HL-60/S4 (cell line): ENCODE data around the gene PSEN2.
"Not testable (repeated sequence)": the region's sequence is repeated elsewhere in the genome, so short reads cannot be mapped to it uniquely, and the experiment has no call there.

Experiments used
- in situ Hi-C: fragments of 300-500 bp; cut with MboI; formaldehyde crosslinking; loops from 2 replicates; pipeline ENCODE4 v1.14.3; 2022; ENCODE audit warnings: low sequenced_read_pairs

Gene PSEN2

DNA sequence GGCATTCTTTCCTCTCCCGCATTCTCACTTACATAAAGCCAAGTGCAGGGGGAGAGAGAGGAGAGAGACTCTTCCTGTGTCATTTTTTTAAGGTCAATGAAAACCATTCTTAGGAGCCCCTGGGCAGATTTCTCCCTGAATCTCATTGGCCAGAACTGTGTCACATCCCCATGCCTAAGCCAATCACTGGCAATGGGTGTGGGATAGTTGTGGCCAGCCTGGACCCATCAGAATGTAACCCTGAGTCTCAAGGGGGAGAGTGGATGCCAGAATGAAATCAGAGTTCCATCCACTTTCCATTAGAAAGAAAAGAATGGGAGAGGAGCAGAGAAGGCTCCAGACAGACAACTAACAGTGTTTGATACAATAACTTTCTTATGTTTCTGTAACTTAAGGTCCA lies 38.5 kb downstream of the PSEN2 start:
- in situ Hi-C loops: no loop called here

DNA sequence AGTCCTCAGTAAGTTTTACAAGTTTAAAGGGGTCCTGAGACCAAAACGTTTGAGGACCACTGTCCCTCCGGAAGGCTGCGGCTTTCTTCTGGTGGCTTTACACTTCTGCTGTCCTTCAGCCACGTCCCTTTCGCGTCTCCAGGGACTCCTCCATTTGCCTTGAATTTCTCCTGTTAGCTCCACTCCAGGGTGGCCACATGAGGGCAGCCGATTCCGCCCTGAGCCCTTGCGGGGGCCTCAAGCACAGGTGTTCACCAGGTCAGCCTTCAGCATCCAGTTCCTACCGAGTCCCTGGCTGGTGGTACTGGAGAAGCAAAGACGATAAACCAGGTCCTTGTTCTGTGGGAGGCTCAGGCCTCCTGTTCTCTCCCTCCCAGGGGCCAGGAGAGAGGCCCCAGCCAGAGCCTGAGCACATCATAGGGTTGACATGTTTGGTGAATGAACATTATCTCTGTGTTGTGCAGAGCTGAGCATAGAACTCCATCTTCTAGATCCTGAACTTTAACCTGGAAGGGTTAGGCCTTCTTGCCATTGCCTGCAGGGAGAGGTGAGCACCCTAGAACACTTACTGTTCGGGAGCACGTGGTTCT lies 42.3 kb downstream of the PSEN2 start:
- in situ Hi-C loops: no loop called here

DNA sequence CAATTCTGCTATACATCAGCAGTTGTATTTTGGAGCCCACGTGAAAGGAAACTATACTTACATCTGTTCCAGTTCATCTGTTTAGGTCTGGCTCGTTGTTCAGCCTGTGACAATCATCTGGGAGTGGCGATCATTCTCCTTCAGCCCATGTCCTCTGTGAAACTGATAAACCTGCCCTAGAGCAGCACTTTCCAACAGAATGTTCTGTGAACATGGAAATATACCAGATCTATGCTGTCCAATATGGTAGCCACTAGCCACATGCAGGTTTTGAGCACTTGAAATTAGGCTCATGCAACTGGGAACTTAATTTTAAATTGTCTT lies 45.2 kb downstream of the PSEN2 start:
- in situ Hi-C loops: no loop called here

DNA sequence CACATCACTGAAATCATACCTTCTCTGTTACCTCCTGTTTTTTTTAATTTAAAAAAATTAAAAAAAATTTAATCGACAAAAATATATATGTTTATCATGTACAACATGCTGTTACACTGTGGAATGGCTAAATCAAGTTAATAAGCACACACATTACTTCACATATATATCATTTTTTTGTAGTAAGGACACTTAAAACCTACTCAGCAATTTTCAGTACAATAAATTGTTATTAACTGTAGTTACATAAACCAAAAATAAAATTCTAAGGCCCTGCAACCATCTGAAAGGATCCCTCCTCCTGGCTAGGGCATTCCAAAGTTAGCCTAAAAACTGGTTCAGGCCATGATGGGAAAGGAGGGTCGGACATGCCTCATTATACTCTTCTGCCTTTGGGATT lies 46.1 kb downstream of the PSEN2 start:
- in situ Hi-C loops: no loop called here

DNA sequence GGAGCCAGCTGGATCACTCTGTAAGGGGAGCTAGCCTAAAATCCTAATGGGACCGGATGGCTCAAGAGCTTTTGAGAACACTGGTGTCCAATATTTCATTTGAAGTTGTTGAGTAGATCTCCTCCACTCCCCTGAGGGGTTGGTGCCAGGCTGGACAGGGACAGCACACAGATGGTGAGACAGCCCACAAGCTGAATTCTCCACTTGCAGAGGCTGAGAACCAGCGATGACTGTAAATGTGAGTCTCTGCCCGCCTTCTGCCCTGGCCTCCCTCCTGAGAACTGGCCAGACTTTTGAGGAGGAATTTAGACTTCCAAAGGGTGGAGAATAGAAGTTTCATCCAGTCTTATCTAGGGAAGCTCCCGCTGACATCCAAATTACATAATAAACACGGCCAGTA lies 49.2 kb downstream of the PSEN2 start:
- in situ Hi-C loops: no loop called here

DNA sequence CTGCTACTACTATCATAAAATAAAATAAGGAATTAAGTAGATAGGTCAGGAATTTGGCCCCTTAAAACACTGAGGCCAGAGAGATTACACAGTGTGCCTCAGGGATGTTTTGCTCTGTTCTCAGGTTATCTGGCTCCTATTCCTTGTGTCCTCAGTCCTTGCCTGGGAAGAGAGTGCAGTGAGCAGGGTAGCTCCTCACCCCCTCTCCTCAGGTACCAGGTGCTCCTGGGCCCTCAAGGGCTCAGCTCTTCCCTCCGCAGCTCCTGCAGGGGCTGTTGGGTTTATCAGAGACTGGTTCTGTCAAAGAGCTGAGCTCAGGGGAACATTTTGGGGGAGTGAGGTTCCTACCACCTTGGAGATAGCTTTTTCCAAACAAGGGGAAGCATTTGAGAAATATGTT lies 49.6 kb downstream of the PSEN2 start:
- in situ Hi-C loops: no loop called here

DNA sequence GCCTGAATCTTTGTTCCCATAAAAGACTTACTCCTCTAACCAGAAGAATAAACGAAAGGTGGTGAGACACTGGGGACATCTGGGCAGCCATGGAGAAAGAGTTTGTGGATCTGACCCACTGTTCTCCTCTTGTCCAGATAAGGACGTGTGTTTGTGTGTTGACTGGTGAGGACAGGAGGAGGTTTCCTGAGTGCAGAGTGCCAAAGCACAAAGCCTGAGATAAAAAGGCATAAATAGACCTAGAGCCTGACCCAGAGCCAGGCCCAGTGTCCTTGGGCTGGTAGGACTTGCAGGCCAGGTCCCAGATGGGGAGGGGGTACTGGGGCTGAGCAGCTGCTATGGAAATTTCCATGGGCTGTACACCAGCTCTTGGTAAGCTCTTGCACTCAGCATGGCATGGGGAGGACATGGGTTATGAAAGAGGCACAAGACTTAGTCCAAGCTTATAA lies 50.1 kb downstream of the PSEN2 start:
- in situ Hi-C loops: no loop called here

DNA sequence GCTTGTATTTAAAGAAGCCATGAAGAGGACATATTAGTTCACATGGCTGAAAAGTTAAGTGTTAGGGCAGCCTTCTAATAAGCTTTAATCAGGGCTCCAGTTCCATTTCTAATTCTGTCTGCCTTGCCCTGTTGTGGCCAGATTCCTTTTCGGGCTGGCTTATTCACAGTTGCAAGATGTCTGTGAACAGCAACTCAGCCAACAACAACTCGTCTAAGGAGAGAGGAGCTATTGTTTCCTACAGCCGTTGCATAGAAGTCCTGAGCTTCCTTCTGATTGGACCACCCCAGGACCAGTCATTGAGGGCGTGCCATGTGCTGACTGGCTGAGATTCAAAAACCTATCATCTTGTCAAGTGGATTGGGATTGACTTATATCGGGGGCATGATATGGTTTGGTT lies 51.1 kb downstream of the PSEN2 start:
- in situ Hi-C loops: no loop called here

DNA sequence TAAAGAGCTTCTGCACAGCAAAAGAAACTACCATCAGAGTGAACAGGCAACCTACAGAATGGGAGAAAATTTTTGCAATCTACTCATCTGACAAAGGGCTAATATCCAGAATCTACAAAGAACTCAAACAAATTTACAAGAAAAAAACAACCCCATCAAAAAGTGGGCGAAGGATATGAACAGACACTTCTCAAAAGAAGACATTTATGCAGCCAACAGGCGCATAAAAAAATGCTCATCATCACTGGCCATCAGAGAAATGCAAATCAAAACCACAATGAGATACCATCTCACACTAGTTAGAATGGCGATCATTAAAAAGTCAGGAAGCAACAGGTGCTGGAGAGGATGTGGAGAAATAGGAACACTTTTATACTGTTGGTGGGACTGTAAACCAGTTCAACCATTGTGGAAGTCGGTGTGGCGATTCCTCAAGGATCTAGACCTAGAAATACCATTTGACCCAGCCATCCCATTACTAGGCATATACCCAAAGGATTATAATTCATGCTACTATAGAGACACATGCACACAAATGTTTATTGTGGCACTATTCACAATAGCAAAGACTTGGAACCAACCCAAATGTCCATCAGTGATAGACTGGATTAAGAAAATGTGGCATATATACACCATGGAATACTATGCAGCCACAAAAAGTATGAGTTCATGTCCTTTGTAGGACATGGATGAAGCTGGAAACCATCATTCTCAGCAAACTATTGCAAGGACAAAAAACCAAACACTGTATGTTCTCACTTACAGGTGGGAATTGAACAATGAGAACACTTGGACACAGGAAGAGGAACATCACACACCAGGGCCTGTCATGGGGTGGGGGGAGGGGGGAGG lies 59.1 kb downstream of the PSEN2 start:
- in situ Hi-C loops: not testable (repeated sequence)

DNA sequence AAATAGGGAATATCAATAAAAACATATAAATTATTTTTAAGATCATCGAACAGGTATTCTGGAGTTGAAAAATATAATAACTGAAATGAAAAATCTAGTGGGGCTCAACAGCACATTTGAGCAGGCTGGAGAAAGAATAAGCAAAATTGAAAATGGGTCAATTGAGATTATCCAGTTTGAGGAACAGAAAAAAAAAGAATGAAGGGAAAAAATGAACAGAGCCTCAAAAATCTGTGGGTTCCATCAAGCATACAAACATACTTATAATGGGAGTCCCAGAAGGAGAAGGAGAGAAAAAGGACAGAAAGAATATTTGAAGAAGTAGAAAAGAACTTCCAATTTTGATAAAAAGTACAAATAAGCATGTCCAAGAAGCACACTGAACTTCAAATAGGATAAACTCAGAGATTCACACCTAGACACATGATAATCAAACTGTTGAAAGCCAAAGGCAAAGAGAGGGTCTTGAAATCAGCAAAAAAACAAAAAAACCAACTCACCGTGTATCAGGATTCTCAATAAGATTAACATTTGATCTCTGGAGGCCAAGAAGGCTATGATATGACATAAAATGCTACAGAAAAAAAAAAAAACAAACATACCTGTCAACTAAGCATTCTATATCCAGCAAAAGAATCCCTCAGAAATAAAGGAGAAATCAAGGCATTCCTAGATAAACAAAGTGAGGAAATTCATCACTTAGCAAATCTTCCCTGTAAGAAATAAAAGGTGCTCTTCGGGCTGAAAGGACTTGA lies 64.2 kb downstream of the PSEN2 start:
- in situ Hi-C loops: no loop called here

DNA sequence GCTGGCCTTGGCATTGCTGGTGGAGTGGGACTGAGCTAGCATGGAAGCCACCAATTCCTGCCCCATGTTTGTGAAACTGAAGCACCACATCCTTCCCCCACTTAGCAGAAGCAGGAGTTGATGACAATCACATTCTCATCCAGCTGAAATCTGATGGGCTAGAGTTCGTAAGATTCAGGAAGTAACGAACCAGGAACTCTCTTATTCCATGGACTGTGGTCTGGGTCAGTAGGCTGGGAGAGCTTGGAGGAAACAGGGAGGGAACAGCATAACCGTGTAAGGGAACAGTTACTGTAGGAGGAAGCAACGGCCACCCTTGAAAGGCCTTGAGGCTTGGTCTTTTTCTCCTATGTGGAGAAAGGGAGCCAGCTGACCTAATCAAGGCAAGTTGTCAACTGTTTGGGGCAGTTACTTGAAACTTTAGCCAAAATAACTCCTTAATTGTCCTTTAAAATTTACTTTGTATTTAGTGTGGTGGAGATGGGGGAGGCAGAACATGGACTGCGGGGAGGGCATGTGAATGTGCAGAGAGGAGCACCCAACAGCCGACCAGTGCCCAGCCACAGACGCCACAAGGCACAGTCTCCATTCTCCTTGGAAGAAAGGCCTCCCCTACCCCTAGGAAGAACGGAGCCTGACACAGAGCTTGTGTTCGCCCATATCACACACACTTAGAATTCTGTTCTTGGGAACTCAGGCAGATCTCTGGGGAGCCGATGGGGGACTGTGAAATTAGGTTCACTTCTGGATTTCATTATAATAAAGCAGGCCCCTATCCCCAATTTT lies 67.7 kb downstream of the PSEN2 start:
- in situ Hi-C loops: no loop called here

DNA sequence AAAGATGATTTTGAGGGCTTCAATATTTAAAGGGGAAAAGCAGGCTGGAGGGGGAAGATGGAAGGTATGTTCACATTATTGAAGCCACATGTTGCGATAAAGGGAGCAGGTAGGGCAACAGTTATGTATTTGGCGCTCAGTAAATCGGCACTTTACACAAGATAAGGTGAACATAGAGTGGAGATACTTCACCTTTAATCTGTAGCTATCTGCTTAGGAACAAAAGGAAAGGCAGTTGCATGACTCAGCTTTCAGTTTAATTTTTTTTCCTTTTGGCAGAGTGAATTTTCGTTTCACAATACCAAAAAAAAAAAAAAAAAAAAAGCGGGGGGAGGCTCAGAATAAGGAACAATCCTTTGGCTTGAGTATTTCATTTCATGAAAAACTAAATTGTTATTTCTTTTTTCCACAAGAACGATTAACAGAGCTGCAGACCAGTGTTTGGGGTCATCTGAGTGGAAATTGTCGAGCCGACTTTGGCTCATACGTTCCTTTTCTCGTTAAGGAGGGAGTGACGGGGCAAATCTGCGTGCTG lies 68.6 kb downstream of the PSEN2 start:
- in situ Hi-C loops: no loop called here

DNA sequence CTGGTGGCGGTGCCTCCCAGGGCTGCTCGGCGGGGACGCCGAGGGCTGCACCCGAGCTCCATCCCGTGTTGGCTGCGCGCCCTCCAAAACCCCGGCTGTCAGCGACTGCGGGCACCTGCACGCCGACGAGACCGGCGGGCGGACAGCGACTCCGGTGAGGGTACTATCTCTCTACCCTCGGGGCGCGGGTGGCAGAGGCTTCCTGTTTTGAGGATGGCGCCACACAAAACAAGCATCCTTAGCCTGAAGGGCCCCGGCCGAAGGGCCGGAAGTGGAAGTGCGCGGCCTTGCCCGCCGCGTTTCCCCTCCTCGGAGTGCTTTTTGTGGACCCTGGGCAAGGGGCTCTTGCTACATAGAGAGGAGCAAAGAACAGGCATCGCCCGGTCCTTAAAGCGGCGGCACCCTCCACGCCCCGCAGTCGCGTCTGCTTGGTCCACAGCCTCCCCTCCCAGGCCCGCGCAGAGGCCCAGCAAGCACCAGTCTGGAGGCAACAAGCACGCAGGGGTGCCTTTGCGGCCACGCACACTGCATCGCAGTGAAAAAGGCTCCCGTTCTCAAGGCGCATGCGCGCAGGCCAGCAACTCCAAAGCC lies 69.1 kb downstream of the PSEN2 start:
- in situ Hi-C loops: no loop called here

DNA sequence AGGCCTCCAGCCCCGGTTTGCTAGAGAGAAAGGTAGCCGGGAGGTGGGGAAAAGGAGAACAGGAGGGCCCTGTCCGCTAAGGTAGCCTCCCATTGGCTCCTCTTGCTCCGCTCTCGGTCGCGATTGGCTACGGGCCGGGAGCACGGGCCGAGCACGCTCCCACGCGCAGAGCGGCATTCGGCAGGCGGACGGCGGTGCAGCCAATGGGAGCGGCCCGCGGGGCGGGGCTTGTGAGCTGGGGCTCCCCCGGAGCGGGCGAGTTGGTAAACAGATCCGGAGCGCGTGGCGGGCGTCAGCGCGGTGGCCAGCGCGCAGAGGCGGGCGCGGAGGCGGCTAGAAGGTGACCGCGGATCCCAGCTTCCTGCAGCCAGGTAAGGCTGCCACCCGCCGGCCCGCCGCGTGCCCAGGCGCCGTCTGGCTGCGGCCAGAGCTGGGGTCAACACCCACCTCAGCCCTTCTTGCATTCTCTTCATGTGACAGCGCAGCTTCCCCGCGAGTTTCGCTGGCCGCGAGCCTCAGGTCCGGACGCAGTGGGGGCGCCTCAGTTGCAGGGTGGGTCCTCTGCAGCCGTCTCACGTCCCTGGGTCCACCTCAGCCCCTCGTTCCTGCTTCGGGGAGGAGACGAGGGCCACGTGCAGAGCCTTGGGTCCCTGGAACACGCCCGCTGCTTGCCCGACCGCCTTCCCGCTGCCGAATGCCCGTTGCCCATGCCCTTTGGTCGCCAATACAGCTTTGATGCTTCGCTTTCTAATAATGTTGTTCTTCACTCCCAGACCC lies 69.8 kb downstream of the PSEN2 start, which contains the start of gene COQ8A:
Gene COQ8A (plus strand): TSS at position 266 of the 777 bp plus-strand sequence. CDS start 21,092 bp downstream, outside the sequence.
- in situ Hi-C loops: no loop called here

DNA sequence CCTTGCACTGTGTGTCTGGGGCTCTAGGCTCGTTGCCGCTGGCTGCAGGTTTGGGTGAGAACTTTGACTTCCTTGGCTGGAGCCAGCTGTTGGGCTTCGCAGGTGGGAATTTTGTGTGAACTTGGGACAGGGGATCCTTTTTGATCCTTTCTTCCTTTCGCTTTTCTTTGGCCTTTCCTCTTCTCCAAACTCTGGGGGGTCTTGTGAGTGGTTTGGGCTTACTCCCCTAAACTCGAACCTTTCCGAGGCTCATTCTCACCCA lies 70.3 kb downstream of the PSEN2 start:
- in situ Hi-C loops: no loop called here

DNA sequence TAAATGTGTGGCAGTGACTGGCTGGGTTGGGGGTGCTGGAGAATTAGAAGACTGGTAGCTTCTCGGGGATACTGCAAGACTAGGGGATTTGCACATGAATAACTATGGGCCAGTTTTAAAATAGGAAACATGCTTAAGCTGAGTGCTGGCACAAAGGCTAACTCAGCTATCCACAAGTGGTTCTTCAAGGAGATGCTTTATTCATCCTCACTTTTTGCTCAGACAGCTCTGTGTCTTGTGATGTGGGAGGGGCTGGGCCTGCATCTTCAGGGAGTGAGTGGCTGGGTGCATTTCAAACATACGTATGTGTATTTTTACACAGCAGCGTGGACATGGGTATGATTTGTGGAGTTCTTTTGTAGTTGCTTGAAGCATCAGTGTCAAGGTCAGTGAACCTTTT lies 72.0 kb downstream of the PSEN2 start:
- in situ Hi-C loops: no loop called here

DNA sequence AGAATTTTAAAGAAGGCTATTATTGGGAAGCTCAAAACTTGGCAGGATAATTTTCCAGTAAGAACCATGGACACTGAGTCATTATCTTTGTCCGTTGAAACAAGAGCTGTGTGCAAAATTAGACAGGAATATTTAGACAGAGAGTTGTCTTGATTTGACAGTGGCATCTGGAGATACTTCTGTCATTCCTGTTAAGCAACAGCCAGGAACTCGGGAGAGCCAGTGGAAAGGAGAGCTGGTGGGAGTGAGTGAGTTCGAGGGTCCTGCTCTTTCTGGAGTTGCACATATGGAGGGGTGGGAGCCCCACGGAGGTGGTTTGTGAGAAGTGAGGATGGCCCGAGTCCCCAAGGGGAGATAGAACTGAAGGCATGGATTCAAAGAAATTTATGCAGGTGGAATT lies 72.7 kb downstream of the PSEN2 start:
- in situ Hi-C loops: no loop called here

DNA sequence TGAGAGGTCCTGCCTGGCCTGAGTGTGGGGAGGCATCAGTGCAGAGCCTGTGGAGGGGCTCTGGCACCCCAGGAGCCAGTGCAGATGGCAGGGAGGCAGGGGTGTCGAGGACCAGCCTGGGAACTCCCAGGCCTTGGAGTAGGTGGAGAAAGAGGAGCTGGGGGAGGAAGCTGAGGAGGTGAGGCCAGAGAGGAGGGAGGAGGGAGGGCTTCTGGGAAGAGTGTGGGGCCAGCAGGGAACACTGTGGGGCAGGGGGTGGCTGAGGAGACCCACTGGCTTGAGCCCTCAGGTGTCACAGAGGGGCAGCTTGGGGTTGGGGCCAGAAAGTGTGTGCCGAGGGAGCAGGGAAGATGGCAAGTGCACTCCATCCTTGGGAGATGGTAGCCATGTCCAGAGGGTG lies 73.5 kb downstream of the PSEN2 start:
- in situ Hi-C loops: no loop called here

DNA sequence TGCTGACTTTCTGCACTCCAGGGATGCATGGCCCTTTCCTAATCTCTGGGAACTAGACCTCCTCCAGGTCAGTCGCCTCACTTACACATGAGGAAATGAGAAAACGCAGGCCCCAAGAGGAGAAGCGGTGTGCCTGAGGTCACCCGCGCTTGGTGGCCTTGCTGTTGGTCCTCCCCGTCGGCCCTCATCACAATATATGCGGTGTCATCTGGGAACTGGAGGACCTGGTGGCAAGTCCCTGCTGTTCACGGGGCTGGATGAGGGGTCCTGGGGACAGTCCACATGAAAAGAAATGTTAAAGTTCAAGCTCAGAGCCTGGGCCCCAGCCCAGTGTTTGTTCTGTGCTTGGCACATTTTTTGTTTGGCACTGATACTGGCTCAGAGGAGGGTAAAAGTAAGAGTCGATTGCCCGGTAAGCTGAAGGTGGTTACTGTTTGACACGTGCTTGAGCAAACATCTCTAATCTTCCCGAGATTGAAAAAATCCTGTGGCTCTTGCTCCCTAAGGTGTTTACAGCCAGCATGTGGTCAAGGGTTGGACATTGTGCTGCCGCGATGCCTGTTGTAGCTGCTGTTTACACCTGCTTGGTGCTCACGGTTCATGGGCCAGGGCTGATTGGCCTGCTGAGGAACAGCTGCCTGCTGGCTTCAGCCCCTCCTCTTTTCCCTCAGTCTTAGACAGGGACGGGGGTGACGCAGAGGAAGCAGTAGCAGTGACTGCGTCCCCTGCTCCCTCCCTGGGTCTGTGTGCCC lies 74.9 kb downstream of the PSEN2 start:
- in situ Hi-C loops: no loop called here
